Stimulated activated CD4-positive, alpha-beta T cell treated with anti-CD3 and anti-CD28 coated beads, Interleukin-4, amount 100 ng/mL, for 4 hours (primary cell): ENCODE data around the gene GORASP2.
"Not testable (repeated sequence)": the region's sequence is repeated elsewhere in the genome, so short reads cannot be mapped to it uniquely, and the experiment has no call there.

Experiments
- DNase-seq, 2 experiments: peaks; one replicate each; pipeline ENCODE4 v3.0.0-alpha.2; 2020

GORASP2 gene

DNA sequence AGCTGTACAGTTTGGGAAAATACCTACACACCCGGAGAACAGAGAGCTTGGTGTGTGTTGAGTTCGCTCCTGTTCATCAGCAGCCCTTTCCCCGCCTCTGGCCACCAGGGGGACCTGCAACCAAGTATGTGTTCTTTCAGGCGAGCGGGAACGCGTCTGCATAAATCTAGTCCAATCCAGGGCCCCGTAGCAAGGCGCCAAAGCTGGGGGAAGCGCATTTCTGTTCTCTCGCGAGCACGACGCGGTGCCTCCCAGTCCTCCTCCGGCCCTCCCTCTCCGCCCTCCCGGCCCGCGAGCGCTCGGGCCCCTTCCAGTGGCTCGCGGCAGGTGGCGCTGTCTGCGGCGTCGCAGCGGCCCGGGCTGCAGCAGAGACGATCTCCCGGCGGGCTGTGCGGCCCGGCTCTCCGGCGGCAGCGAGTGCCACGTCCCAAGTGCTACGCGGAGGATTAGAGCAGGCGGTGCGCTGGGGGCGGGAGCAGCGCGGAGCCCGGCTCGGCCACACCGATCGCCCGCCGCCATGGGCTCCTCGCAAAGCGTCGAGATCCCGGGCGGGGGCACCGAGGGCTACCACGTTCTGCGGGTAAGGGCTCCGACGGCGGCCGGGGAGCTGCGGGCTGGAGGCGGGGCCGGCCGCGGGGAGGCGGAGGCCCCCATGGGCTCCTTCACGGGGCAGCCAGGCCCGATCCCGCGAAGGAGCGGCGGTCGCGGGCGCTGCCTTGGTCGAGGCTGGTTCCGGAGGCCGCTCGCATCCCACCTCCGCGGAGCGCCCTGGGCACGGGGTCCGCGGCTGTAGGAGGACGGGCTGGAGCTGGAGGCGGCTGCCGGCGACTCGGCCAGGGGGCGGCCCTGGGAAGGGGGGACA, at the start of gene GORASP2:
TSS of gene GORASP2 (plus strand) at position 430 of the 862 bp plus-strand sequence. CDS start at position 518, 88 bp downstream.
- peak; percentile 91 to 98 for DNase-seq

DNA sequence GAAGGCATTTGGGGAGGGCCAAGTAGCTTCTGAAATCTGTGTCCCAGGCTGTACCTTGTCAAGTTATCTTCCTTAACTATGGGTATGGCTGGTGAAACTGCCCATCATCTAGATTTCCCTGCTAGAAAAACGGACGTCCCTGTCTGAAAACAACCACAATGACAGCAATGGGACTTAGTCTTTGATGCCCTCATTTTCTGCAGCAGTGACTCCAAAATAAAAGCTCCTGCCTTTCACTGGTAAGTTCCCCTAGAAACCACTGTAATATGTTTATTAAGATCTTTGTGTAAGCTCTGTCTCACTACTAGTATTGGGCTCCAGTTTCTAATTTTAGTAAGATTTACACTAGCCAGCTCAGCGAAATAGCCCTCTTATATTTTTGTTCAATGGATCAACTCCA, 47.2 kb upstream of the GORASP2 start:
- no peak for DNase-seq

DNA sequence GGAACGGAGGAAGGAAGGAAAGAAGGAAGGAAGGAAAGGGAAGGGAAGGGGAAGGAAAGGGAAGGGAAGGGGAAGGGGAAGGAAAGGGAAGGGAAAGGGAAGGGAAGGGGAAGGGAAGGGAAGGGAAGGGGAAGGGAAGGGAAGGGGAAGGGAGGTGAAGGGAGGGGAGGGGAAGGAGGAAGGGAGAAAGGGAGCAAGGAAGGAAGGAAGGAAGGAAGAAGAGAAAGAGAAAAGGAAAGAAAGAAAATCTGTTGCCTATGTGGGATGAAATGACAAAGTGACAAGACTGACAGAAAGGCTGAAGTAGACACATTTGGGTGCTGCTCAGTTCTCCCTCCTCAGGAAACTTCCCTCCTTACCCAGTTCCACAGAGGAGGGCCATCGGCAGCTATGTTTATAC, 46.3 kb upstream of the GORASP2 start:
- DNase-seq = no peak

DNA sequence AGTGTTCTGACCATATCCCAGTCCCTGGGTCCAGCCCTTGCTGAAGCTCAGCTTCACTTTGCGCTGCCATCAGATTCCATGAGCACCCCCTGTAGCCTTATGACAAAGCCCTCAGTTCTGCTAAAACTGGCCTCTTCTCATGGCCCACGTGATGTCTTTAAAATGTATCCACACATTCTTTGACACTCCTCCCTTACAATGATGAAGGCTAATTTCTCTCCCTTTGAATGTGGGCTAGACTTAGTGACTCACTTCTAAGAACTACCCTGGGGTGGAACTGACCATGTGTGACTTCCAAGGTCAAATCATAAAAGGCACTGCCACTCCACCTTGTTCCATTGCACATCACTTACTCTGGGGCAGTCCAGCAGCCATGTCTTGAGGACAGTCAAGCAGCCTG, 45.4 kb upstream of the GORASP2 start:
- DNase-seq = no peak

DNA sequence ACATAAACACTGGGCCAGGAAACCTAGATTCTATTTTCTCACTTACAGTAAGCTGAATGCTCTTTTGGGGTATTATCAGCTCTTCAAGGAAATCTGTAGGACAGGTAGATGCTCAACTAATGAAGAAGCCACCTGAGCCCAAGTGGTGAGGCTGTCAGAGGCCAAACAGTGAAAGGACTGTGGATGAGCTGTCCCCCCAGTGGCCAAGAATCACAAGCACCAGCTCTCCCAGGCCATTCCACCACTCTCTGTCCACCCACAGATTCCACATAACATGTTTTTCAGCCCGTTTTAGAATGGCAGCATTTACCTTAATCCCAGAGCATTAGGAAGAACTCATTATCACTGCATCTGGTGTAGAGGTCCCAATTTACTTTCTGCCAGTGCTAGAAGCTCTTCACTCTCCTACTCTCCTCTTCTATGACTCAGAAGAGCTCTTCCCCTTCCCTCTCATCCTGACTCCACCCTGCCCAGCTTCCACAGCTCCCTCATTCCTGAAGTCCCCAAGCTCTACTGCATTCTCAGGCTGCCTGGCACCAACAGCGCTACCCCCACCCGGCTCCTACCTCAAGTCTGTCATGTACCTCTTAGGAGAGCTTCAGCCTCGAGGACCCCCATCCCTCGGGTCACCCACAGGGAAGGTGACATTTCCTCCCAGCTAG, 43.8 kb upstream of the GORASP2 start:
- no peak for DNase-seq

DNA sequence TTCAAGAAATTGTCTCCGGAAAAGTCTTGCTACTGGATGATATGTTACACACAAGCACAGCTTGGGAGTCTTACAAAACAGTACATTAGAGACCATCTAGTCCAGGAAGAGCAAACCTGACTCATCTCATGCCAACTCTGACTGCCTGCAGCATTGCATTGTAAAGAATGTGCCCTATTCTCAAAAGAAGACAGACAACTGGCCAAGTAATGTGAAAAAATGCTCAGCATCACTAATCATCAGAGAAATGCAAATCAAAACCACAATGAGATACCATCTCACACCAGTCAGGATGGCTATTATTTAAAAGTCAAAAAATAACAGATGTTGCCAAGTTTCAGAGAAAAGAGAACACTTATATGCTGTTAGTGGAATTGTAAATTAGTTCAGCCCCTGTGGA, 42.7 kb upstream of the GORASP2 start:
- no peak for DNase-seq

DNA sequence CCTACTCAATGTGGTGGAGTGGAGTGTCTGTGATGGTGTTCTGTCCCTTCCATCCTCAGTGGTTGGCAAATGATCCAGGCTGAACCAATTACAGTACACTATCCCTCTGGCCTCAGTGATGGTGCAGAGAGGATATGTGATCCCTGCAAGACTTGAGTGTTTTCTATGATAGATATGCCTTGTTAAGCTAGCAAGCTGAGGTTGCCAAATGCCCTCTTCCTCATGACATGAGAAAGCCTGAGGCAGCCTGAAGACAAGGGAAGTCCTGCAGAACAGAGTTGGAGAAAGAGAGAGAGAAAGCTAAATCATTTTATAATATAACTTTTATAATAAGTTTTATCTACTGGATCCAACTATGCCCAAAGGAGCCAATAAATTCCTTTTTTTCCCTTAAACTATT, 41.6 kb upstream of the GORASP2 start:
- no peak for DNase-seq

DNA sequence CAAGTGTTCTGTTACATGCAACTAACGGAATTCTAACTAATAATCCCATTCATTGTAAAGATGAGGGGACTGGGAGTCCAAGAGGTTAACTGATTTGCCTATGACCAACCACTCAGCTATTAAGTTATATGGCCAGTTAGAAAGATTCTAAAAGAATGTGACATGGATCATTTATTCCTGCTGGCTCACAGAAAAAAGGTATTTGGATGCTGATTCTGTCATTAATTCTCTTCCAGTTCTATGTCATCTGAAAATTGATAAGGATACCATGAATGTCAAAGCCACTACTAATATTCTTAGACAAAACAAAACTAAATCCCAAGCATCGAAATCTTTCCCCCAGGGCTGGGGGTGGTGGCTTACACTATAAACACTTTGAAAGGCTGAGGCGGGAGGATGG, 41.2 kb upstream of the GORASP2 start:
- no peak for DNase-seq

DNA sequence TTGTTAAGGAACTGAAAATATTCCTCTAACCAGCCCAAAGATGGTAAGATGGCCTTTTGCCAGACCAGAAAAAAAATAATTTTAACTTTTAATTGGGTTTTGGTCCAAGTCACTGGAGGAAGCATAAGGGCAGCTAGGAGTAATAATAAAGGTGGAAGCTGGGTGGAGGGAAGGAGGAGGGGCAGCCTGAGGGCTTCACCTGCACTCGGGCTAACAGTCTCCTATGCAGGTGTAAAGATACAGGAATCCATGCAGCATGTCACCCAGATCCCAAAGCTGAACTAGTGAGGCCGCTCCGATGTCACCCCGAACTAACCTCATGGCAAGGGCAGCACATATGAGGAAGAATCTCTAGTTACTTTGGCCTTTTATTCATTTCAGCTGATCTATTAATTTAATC, 37.2 kb upstream of the GORASP2 start:
- DNase-seq = no peak

DNA sequence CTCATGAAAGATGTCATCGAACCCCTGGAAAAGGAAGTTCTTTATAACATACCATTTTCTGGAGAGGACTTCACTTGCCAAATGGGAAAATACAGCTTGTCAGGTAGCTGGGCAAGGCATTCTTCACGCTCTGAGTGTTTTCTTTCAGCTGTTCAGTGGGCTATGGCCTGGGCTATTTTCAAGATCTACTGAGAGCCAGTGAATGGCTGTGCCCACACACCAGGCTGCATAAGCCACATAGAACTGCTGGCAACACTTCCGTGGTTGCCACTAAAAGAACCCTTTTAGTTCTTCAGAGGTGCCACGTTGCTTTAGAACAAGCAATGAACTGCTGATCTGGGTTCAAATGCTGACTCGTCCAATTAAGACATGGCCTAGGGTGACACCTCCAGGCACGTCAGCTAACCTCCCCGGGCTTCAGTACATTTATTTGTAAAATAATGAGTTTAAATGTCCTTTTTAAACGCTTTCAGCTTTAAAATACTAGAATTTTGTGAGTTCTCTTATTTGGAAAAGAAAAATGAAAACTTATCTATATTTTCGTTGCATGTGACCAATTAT, 36.6 kb upstream of the GORASP2 start:
- DNase-seq = no peak

DNA sequence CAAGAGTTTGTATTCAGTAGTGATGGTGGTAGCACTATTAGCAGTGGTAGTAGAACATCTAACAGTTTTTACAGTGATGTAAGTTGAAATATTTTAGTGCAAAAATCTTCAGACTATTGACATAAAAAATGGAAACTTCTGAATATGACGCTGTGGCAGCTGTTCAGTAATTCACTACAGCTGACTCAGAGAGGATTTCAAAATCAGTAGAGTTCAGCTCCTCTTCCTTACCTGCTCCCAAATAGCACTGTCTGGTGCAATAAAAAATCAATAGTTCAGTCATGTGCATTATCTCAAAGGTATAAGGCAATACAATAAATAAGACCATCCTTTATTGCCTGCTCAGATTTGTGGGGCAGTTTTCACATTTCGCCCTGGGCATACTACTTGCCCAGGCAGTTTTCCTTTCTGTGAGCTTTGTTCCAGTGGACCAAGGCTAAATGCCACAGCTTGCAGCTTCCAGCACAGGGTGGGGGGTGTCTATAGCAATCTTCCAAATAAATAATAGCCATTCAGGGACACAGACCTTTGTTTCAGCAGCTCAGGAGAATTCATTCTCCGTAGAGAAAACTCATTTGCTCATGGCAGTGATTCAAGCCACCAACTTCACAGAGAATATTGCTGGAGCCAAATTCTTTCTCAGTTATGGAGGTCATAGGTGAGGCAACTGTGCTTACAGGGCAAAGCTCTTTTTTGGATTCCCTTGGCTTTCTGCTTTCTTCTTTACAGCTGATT, 33.9 kb upstream of the GORASP2 start:
- DNase-seq = no peak

DNA sequence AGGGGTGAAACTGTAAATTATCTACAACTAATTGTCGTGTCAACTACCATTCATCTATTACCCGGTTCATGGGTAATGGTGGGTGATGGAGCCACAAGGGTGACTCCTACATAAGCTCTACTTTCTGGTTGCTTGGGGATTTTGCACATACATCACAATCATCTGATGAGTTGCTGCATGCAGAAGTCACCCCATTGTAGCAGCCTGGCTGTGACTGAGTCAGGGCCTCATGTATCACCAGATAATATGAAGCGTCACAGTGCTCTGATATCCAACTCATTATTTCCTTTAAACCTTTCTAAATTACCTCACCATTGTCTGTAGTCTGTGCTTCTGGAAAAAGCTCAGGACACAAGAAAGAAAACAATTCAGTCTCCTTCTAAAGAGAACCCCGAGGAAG, 32.4 kb upstream of the GORASP2 start:
- no peak for DNase-seq

DNA sequence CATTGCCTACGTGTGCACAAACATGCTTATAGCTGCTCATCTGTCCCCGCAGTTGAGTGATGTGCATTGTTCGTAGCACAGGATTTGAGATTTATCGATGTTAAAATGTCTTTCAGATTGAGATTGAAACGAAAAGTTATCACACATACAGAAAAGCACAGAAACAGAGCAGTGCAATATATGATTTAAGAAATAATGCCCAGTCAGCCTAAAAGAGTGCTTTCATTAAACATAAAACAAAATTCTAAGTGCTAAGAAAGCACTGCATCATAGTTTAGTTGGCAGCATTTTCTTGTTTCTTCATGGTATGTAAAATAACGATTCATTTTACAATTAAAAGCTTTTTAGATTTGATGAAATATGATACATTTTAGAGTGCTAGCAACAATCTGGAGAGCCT, 31.9 kb upstream of the GORASP2 start:
- DNase-seq = no peak

DNA sequence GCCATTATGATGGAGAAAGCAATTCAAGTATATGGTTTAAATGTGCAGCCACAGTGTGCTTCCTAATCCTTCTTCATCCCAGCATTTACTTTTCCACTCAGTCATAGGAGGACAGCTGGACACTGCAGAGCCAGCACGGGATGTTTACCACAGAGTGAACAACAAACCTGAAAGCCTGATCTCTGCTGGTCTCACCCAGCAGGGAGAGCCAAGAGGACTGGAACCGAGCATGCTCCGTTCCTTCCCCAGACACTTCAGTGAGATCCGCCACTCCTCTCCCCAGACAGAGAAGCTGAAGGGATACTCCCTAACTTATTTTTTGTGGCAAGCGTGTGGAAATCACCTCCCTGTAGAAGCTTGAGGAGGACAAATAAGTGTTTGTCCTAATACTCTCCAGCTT, 23.2 kb upstream of the GORASP2 start:
- no peak for DNase-seq

DNA sequence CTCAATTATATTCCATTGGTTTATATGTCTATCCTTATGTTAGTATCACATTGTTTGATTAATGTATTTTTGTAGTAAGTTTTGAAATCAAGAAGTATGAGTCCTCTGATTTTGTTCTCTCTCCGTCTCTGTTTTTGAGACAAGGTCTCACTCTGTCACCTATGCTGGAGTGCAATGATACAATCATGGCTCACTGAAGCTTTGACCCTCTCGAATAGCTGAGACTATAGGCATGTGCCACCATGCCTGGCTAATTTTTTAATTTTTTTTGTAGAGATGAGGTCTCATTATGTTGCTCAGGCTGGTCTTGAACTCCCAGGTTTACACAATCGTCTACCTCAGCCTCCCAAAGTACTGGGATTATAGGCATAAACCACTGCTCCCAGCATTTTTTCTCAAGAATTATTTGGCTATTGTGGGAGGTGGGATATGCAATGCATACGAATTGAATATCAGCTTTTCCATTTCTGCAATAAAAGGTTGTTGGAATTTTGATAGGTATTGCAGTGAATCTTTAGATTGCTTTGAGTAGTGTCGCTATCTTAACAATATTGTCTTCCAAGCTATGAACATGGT, 17.7 kb upstream of the GORASP2 start:
- no peak for DNase-seq

DNA sequence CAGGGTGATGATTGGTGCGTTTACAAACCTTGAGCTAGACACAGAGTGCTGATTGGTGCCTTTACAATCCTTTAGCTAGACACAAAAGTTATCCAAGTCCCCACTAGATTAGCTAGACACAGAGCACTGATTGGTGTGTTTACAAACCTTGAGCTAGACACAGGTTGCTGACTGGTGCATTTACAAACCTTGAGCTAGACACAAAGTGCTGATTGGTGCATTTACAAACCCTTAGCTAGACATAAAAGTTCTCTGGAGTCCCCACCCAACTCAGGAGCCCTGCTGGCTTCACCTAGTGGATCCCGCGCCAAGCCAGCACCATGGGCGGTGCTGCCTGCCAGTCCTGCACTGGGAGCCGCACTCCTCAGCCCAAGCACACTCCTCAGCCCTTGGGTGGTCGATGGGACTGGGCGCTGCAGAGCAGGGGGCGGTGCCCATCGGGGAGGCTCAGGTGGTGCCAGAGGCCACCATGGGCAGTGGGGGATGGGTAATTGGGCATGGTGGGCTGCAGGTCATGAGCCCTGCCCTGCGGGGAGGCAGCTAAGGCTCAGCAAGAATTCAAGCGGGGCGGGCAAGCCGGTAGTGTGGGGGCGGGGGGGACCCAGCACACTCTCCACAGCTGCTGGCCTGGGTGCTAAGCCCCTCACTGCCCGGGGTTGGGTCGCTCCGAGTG, 13.9 kb upstream of the GORASP2 start:
- DNase-seq = not testable (repeated sequence)

DNA sequence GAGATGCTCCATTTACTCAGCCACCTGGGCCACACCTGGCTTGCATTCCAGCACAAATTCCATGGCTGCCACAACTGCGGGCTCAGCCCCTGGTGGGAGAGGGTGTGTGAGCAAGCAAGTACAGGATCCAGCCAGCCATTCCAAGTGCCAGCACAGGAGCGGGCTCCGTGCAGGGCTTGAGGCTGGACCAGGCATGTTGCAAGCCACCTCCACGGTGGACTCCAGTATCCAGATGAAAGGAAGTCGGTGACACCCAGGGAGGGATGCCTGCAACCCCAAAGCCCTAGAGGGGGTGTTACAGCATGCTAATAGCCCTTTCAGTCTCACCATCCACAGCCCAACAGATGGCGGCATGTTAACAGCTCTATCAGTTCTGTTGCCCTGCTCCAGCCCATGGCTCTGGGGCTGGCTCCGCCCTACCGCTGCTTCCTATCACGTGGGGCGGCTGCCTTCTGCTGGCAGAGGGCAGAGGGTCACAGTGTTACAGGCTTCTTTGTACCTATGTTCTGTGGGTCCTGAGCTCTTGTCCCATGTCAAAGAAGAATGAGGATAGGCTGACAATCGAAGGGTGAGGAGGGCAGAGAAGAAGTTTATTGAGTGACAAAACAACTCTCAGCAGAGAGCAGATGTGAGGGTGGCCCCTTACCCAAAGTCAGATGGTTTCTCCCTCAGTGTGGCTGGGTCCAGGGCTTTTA, 11.7 kb upstream of the GORASP2 start:
- no peak for DNase-seq

DNA sequence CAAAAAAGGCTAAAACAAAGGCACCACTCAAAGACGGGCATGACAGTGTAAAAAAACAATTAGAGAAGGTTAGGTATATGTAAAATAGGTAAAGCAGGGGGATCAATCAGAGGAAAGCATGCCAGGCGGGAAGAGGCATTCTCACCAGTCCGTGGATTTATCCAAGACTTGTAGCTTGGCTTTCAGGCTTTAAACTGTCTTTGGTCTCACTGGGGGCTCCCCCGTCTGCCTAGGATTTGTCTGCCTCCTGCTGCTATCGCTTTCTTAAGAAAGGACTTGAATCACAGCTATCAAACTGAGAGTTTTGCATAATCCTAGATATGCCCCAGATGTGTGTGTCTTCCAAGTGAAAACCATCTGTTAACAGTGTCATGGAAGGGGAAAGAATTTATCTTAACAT, 11.1 kb upstream of the GORASP2 start:
- DNase-seq = no peak

DNA sequence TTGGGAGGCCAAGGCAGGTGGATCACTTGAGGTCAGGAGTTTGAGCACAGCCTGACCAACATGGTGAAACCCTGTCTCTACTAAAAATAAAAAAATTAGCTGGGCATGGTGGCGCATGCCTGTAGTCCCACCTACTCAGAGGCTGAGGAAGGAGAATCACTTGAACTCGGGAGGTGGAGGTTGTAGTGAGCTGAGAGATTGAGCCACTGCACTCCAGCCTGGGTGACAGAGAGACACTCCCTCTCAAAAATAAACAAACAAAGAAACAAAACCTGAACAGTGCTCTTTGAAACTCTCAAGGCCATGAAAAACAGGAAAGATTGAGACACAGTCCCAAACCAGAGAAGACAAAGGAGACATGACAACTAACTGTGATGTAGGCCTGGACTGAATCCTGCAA, 7.2 kb upstream of the GORASP2 start:
- not testable (repeated sequence) for DNase-seq

DNA sequence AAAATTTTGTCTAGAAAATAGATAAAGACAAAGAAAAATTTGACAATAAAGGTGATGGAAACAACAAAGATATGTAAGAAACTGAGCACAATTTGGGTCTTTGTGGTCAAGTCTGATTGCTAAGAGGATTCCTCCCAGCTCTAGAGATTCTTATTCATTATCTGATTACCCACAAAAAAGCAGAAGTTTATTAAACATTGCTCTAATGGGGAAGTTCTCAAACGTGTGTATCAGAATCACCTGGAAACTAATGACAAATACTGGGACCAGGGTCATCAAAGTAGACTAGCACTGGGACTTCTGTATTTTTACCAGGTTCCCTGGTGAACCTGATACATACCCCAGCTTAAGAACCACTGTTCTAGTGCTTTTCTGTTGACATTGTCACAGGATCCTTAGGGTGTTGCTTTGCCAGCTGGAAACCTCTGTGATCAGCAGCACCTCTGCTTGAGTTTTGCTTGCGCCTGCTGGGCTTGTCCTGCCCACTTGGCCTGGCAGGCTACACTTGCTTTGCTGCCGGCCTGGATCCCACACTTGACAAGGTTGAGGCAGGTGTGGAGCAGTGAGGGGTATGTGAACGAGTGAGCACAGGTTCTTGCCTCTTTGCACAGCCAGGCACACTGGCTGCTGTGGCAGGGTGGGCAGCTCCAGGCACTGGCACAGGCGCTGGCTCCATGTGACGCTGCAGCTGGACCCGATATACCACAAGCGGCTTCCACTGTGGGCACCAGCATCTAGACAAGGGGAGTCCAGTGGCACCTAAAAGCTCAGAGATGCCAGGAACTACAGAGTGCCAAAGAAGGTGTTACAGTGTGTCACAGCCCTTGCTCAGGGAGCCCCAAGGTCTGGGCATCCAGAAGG, 6.2 kb upstream of the GORASP2 start:
- no peak for DNase-seq

DNA sequence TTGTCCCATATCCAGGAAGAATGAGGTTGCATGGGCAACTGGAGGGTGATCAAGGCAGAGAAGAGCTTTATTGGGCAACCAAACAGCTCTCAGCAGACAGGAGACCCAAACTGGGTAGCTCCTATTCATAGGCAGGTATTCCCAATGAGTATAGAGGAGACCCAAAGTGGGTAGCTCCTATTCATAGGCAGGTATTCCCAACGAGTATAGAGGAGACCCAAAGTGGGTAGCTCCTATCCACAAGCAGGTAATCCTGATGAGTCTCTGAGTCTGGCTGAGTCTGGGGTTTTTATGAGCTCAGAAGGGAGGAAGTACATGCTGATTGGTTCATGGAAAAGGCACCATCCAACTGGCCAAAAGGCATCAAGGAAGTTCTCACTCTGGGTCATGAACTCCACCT, 5.3 kb upstream of the GORASP2 start:
- DNase-seq = no peak
